Left ventricle myocardium inferior (tissue), 1 donor: ENCODE results near the gene POLG. TPM values are rescaled to one million over a fixed set of nuclear protein-coding genes. Genes with fewer than 3 reads are reported as not detected.

Experiments
- DNase-seq: peaks from one replicate; pipeline ENCODE4 v3.0.0-alpha.2; 2020
- H3K27ac ChIP-seq: fragments of 200-600 bp; replicated peaks from 2 replicates; pipeline ENCODE4 v1.8.0; 2021
- H3K27me3 ChIP-seq: fragments of 200-600 bp; 2 replicates; pipeline ENCODE4 v1.8.0; 2021; ENCODE audit warnings: low read depth
- H3K36me3 ChIP-seq: fragments of 200-600 bp; 2 replicates; pipeline ENCODE4 v1.8.0; 2021
- H3K4me1 ChIP-seq: fragments of 200-600 bp; 2 replicates; pipeline ENCODE4 v1.8.0; 2021
- H3K4me3 ChIP-seq: fragments of 200-600 bp; 2 replicates; pipeline ENCODE4 v1.8.0; 2021; ENCODE audit warnings: mild to moderate bottlenecking, moderate library complexity
- H3K9me3 ChIP-seq: fragments of 200-600 bp; replicated peaks from 2 replicates; pipeline ENCODE4 v1.8.0; 2021
- CTCF ChIP-seq: fragments of 200-600 bp; IDR thresholded peaks from 2 replicates; pipeline ENCODE4 v1.8.0; 2021; ENCODE audit warnings: antibody characterized with exemption, mild to moderate bottlenecking, borderline replicate concordance
- intact Hi-C: fragments of 100-400 bp; cut with micrococcal nuclease; formaldehyde crosslinking; loops from one replicate; pipeline ENCODE4 v1.11.0; 2022
- total RNA-seq: library from RNA; stranded (reverse); fragmentation: NEBNext Ultra II Directional; extraction: Animal tissue kit (Norgen Biotek cat#: 25700); gene quantifications from one replicate; pipeline ENCODE4 v1.2.1, GENCODE V29; 2021
- donor health status: DM: no; HTN: yes; CAD: no; lungs with severe emphysema.

The POLG gene
- total RNA-seq, 1 donor from 2014 or later = 31.1 TPM

GRCh38 chr15:89376388-89376787 is 41.8 kb upstream of the POLG start:
- no peak for DNase-seq
- intact Hi-C loops = no loop called here
- peaks cover 100% of the 10 kb centered on the region for H3K27me3 ChIP-seq
- H3K36me3 ChIP-seq = no peaks in the 10 kb centered on the region
- no peak for TF ChIP-seq CTCF
- no peak overlapping the region for H3K4me3 ChIP-seq
- H3K27ac ChIP-seq = no peak overlapping the region
- H3K4me1 ChIP-seq = peaks cover 27% of the 10 kb centered on the region
- H3K9me3 ChIP-seq = no peaks in the 10 kb centered on the region

GRCh38 chr15:89375093-89376005 is 40.7 kb upstream of the POLG start:
- no peak for TF ChIP-seq CTCF
- Histone ChIP-seq H3K4me1 (peaks cover 36% of the 10 kb centered on the region), H3K4me3 (no peak overlapping the region), H3K36me3 (no peaks in the 10 kb centered on the region), H3K27ac (no peak overlapping the region), H3K27me3 (peaks cover 100% of the 10 kb centered on the region), H3K9me3 (no peaks in the 10 kb centered on the region)
- intact Hi-C loops = no loop called here
- DNase-seq = no peak

GRCh38 chr15:89374086-89374981 is 39.7 kb upstream of the POLG start:
- intact Hi-C loops = no loop called here
- peaks cover 33% of the 10 kb centered on the region for H3K4me1 ChIP-seq
- no peak for TF ChIP-seq CTCF
- H3K27me3 ChIP-seq = peaks cover 100% of the 10 kb centered on the region
- DNase-seq = no peak
- no peak overlapping the region for H3K27ac ChIP-seq
- H3K36me3 ChIP-seq = no peaks in the 10 kb centered on the region
- no peaks in the 10 kb centered on the region for H3K9me3 ChIP-seq
- no peak overlapping the region for H3K4me3 ChIP-seq

- no peak overlapping the region for H3K27ac ChIP-seq
- H3K9me3 ChIP-seq = no peaks in the 10 kb centered on the region
- H3K36me3 ChIP-seq = no peaks in the 10 kb centered on the region
- H3K4me1 ChIP-seq = peaks cover 21% of the 10 kb centered on the region
- H3K4me3 ChIP-seq = no peak overlapping the region
- no peak for TF ChIP-seq CTCF
- peaks cover 100% of the 10 kb centered on the region for H3K27me3 ChIP-seq
- no peak for DNase-seq
- intact Hi-C loops = no loop called here
These were observed 37.7 kb upstream of the POLG start for GRCh38 chr15:89372069-89372935.
